Activated T-cell treated with anti-CD3 and anti-CD28 coated beads, Interleukin-2, amount 50 U/mL, for 24 hours (primary cell): Measurements from ENCODE around the gene SLC22A23.
A peak's percentile ranks its signal among the peaks of the same experiment; 100 is the strongest.

ENCODE experiments used
- DNase-seq: peaks from one replicate; pipeline ENCODE4 v3.0.0-alpha.2; 2020
- H3K27ac Mint-ChIP-seq: 2 replicates; pipeline ENCODE4 v1.8.0; 2020; ENCODE audit warnings: mild to moderate bottlenecking, mixed read lengths
- H3K27me3 Mint-ChIP-seq: 2 replicates; pipeline ENCODE4 v1.8.0; 2020; ENCODE audit warnings: mixed read lengths
- H3K36me3 Mint-ChIP-seq: 2 replicates; pipeline ENCODE4 v1.8.0; 2020; ENCODE audit warnings: low read depth, mixed read lengths
- H3K4me1 Mint-ChIP-seq: 2 replicates; pipeline ENCODE4 v1.8.0; 2020; ENCODE audit warnings: low read depth, mixed read lengths
- H3K4me3 Mint-ChIP-seq: 2 replicates; pipeline ENCODE4 v1.8.0; 2020; ENCODE audit warnings: mild to moderate bottlenecking, moderate library complexity, mixed read lengths
- H3K9me3 Mint-ChIP-seq: 2 replicates; pipeline ENCODE4 v1.8.0; 2020; ENCODE audit warnings: mixed read lengths

The SLC22A23 gene

DNA sequence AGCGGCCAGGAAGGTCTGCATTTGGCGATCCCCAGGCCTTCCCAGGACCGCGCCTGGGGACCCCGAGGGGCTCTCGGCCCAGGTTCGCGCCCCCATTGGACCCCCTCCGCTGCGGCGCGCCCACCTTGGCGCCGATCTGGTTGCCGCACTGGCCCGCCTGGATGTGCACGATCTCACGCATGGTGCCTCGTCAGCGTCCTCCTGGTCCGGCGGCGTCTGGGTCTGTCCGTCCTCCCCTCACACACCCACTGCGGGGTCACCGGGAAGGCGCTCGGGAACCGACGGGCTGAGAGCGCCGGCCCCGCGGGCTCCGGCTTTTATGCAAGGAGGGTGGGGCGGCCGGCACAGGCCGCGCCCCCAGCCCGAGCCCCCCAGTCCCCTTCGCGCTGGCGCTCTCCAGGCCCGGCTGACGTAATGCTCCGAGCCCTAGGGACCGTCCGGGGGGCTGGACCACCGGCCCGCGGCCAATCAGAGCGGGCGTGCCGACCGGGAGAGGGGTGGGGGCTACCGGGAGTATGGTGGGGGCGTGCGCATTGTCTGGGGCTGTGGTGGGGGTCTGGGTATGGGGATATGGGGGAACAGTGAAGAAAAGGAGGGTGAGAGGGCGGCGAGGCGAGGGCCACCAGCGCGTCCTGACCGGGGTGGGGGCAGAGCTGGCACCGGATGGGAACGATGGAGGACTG is 229.3 kb downstream of the SLC22A23 start, which contains the start of gene TUBB2B:
Gene TUBB2B (minus strand): TSS at position 291 of the 683 bp plus-strand sequence. CDS start 110 bp downstream, at position 181.
- Mint-ChIP-seq H3K4me3 (peak within 1 kb of the TSS; percentile 68), H3K27me3 (peaks cover 76% of the 10 kb centered on the region), H3K9me3 (no peaks in the 10 kb centered on the region), H3K27ac (no peak within 1 kb of the TSS), H3K36me3 (no peaks in the 10 kb centered on the region), H3K4me1 (peaks cover 47% of the 10 kb centered on the region)
- no peak for DNase-seq

- Mint-ChIP-seq H3K4me1 (peaks cover 42% of the 10 kb centered on the region), H3K4me3 (peak overlapping the region; percentile 68), H3K27me3 (peaks cover 71% of the 10 kb centered on the region), H3K36me3 (no peaks in the 10 kb centered on the region), H3K27ac (no peak overlapping the region), H3K9me3 (peaks cover 4% of the 10 kb centered on the region)
- peak; percentile 58 for DNase-seq
Observed at GRCh38 chr6:3226481-3227362, 230.1 kb downstream of the SLC22A23 start.

DNA sequence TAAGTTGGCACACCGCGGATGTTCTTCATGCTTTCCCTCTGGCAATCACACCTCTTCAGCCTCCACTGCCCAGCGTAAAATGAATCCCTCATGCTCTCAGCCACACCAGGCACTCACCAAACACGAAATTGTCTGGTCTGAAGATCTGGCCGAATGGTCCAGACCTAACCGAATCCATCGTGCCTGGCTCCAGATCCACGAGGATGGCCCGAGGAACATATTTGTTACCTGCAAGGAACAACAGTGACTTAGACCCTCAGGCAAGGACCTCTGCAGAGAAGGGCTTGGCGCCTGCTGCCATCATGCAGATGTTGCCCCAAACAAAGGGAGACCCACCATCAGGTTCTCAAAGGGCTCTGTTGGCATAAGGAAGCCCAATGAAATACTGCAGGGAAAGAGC is 230.8 kb downstream of the SLC22A23 start:
- H3K9me3 Mint-ChIP-seq, result peaks cover 4% of the 10 kb centered on the region
- no peak overlapping the region for H3K27ac Mint-ChIP-seq
- H3K27me3 Mint-ChIP-seq, result peaks cover 71% of the 10 kb centered on the region
- H3K4me3 Mint-ChIP-seq, result no peak overlapping the region
- H3K4me1 Mint-ChIP-seq, result peaks cover 35% of the 10 kb centered on the region
- DNase-seq, result no peak
- H3K36me3 Mint-ChIP-seq, result no peaks in the 10 kb centered on the region

- DNase-seq, result no peak
- Mint-ChIP-seq H3K27ac (no peak overlapping the region), H3K9me3 (peaks cover 4% of the 10 kb centered on the region), H3K4me3 (no peak overlapping the region), H3K4me1 (peaks cover 6% of the 10 kb centered on the region), H3K36me3 (no peaks in the 10 kb centered on the region), H3K27me3 (peaks cover 65% of the 10 kb centered on the region)
Observed at GRCh38 chr6:3222506-3223038, 234.3 kb downstream of the SLC22A23 start.

DNA sequence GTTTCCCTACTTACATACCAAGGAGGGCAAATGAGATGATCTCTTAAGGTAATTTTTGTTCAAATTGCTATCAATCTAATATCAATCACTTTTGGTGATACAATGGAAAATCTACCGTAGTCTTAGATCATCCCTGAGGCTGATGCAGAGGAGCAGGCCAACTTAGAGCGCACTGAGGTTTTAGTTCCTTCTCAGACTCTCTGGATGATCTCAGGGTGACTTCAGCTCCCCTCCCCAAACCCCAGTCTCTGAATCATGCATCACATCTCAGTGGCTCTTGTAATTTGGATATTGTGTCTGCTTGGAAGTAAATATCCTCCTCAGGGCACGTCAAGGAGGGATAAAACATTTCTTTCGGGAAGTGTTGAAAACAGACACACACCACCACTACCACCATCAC is 235.3 kb downstream of the SLC22A23 start:
- Mint-ChIP-seq H3K36me3 (no peaks in the 10 kb centered on the region), H3K9me3 (peaks cover 4% of the 10 kb centered on the region), H3K27ac (no peak overlapping the region), H3K27me3 (peaks cover 67% of the 10 kb centered on the region), H3K4me1 (peaks cover 2% of the 10 kb centered on the region), H3K4me3 (no peak overlapping the region)
- no peak for DNase-seq

- H3K36me3 Mint-ChIP-seq, result no peaks in the 10 kb centered on the region
- peaks cover 64% of the 10 kb centered on the region for H3K27me3 Mint-ChIP-seq
- H3K9me3 Mint-ChIP-seq, result peaks cover 4% of the 10 kb centered on the region
- no peak for DNase-seq
- H3K4me3 Mint-ChIP-seq, result no peak overlapping the region
- H3K4me1 Mint-ChIP-seq, result no peaks in the 10 kb centered on the region
- H3K27ac Mint-ChIP-seq, result no peak overlapping the region
Observed at GRCh38 chr6:3220366-3220765, 236.5 kb downstream of the SLC22A23 start.
